ENCODE data around the gene ATP8A2. TPM values are rescaled to one million over a fixed set of nuclear protein-coding genes. Genes with fewer than 3 reads are reported as not detected.

Gene ATP8A2
- total and polyA plus RNA-seq, 2 of the 8 experiments (the other 6 are each of a cell fraction or from before 2014, with no cell fraction given): 2.4 to 8.3 TPM

- TF ChIP-seq CREB1 (IDR thresholded peaks at IDR 0.05) (no peak), SP1 (IDR thresholded peaks at IDR 0.05; ENCODE audit: low read depth, low read length) (no peak), POLR2AphosphoS5 (IDR thresholded peaks at IDR 0.05; ENCODE audit: low read depth, low read length) (no peak), PHF8 (conservative IDR thresholded peaks at IDR 0.05; ENCODE audit: low read depth, low read length) (no peak)
Observed at GRCh38 chr13:25920931-25921330, 549.2 kb downstream of the ATP8A2 start (continued).

All from H1 (cell line).